Right ventricle myocardium inferior (tissue), 1 donor: ENCODE results near the gene WWTR1. TPM values are rescaled to one million over a fixed set of nuclear protein-coding genes. Genes with fewer than 3 reads are reported as not detected.
A peak's percentile ranks its signal among the peaks of the same experiment; 100 is the strongest.

Experiments used
- ATAC-seq: fragments of 200-7000 bp; cut with Tn5 transposase; one replicate; pipeline ENCODE4 v1.9.1; 2020; ENCODE audit warnings: mild to moderate bottlenecking, moderate library complexity
- DNase-seq: peaks from one replicate; pipeline ENCODE4 v3.0.0; 2021; ENCODE audit errors: missing footprints
- intact Hi-C: fragments of 100-400 bp; cut with DNase I; formaldehyde crosslinking; loops from one replicate; pipeline ENCODE4 v1.11.0; 2022
- long read RNA-seq: library from polyadenylated mRNA; unstranded; transcript quantifications from one replicate; pipeline ENCODE4 v2.0.0, GENCODE V29; 2021
- total RNA-seq: library from RNA; stranded (reverse); fragmentation: NEBNext Ultra II Directional; extraction: Animal tissue kit (Norgen Biotek cat#: 25700); gene quantifications from one replicate; pipeline ENCODE4 v1.2.1, GENCODE V29; 2021
- donor health status: DM: no; HTN: yes; CAD: no; lungs with severe emphysema.

Gene WWTR1
- total RNA-seq = 42.6 TPM
- long read RNA-seq, transcript WWTR1-201 (7 exons, 2,103 nt) = major isoform, 12 of 19 reads
- long read RNA-seq, partial matches to known transcripts = 6 of 19 reads
- long read RNA-seq, other reads (novel, unspliced or antisense) = 1 of 19 reads

DNA sequence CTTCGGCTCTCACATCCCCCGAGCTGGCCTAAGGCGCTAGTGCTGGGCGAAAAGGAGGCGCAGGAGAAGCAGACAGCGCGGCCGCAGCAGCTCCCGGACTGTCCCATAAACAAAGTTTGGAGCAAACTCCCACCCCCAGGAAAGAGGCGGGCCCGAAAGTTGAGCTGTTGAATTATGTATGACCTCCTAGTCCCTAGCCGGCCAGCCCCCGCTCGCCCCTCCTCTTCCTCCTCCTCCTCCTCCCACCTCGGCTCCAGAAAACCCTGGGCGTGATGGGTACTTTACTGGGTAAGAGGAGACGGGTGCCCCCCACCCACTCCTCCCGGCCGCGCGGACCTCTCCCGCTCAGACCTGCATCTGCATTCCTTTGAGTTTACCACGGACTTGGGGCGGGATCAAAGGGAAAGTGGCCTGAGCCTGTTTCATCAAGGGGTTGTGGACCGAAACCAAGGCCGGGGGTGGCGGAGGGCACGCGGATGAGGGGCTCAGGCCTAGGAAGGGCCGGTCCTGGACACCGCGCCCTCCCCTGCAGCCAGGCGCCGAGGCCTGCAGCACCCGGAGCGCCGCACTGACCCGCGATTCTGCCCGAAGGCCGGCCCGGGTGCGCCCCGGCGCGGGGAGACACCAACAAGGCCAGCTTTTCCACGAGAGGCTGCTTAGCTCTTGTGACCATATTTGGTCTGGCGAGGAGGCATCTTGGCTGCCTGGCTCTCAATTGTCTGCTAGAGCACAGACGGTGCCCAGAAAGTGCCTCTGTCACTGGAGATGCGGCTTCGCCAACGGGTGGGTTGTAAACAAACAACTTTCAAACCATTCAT lies at the start of gene WWTR1:
Gene WWTR1 (minus strand): TSS at position 100 of the 818 bp plus-strand sequence. CDS start 719 bp downstream, outside the sequence.
- peak; percentile 93 for ATAC-seq
- intact Hi-C loops = loop anchor here (1.0 to 5.0 kb wide), 4 partner anchors 71 to 155 kb away; partner anchors contain the start of gene RNF13
- peak; percentile 95 for DNase-seq

GRCh38 chr3:149706905-149707304 lies 49.1 kb upstream of the WWTR1 start:
- DNase-seq (no peak), ATAC-seq (peak; percentile 21)
- intact Hi-C loops = no loop called here

DNA sequence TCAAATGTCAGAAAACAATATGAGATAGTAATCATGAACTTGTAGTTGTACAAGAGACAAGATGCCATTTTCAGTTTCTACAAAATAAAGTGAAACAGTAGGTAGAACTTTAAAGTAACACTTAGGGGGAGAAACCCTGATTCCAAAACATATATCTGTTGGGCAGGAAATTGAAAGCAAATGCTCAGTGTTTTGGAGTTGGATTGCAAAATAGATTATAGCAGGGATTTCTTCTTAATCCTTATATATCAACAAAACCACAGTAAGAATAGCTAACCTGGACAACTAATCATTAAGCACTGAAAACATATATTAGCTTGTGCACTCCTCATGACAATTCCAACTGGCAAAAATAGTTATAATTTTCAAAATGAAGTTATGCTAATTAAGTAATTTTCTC lies 47.6 kb upstream of the WWTR1 start:
- ATAC-seq = no peak
- DNase-seq = no peak
- intact Hi-C loops = no loop called here

GRCh38 chr3:149703466-149703865 lies 45.6 kb upstream of the WWTR1 start:
- intact Hi-C loops = no loop called here
- ATAC-seq (peak; percentile 92), DNase-seq (no peak)

- peak; percentile 82 for ATAC-seq
- intact Hi-C loops = no loop called here
These were observed 45.0 kb upstream of the WWTR1 start for GRCh38 chr3:149702691-149703441.

DNA sequence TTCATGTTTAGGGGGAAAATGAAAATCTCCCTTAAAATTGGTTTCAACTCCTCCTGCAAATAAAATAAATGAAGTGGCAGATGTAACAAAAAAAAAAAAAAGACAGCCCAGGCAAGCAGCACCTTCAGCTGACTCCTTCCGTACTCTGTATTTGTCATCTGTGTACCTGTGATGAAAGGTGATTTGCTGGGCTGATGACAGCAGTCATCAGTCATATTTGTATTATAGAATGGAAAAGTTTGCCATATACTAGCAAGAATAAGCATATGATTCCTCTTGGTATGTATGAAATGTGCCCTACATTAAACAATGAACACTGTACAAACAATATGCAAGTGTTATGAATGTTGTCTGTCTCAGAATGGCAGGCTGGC lies 44.1 kb upstream of the WWTR1 start:
- no peak for DNase-seq
- intact Hi-C loops = no loop called here
- ATAC-seq = no peak

More at GRCh38 chr3:149702691-149703441, 45.0 kb upstream of the WWTR1 start:
- DNase-seq = no peak

DNA sequence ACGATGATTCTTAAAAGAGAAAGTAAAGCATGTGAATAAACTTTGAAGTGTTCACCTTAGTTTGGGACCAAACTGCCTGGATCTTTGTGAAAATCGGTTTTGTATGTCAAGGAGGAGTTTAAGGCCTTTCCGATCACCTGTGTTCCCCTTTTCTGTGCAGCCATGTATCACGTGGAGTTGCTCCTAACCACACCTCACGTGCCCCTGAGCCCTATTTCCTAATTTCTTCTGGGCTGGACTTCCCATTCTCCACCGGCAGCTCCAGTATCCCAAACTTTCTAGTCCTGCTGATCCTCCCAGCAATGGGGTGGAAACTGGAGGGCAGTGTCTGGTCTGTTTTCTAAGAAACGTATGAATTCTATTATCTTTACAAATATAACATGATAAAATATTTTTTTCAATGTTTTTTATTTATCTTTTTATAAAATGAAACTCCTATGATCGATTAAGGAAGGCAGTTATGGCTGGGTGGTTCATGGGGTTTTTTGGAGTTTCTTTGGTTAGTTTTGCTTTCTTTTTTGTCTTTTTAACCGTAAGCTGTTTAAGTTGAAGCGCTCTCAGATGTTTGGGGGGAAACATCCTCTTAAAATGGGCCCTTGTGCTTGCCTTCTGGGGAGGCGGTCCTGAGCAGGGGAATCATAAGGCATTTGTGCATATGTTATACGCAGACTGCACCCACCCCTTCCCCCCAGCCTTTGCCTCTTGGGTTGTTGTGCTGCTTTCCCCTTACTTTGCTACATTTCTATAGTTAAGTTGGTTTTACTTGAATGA lies 43.6 kb upstream of the WWTR1 start:
- intact Hi-C loops = no loop called here
- no peak for DNase-seq
- ATAC-seq = no peak

DNA sequence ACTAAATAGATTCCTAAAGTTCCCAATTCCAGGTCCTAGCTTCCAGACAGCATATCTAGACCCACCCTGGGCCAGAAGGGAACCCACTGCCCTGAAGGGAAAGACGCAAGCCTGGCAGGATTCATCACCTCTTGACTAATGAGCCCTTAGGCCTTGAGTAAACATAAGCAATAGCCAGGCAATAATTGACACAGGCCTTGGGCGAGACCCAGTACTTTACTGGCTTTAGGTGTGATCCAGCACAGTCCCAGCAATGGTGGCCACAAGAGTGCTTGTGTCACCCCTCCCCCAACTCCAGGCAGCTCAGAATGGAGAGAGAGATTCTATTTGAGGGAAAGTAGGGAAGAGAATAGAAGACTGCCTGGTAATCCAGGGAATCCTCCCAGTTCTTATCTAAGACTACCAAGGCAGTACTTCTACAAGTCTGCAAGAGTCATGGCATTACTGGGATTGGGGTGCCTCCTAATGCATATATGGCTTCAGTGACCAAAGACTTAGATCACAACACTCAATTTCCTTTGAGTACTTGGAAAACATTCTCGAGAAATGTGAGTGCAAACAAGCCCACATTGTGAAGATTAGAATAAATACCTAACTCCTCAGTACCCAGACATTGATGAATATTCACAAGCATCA lies 30.4 kb upstream of the WWTR1 start:
- no peak for DNase-seq
- ATAC-seq = no peak
- intact Hi-C loops = no loop called here

DNA sequence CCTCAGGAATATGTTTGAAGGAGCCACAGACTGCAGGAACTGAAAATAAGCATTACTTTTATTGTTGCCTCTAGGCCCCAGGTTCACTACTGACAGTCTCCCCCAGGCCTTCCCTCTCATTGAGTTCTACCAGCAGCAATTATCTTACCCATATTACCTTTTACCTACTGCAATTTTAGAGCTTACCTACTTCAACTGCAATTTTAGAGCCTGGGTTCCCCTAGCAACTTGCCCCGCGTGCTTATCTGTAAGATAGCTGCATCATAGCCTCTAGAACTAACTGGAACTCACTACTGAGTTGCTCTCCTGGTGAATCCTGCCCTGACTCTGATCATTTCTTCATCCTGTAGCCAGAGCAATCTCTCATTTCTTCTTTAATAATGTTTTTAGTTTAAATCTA lies 29.2 kb upstream of the WWTR1 start:
- no peak for DNase-seq
- no peak for ATAC-seq
- intact Hi-C loops = no loop called here

- intact Hi-C loops = no loop called here
- ATAC-seq = no peak
- DNase-seq = no peak
These were observed 20.6 kb upstream of the WWTR1 start for GRCh38 chr3:149678351-149678950.

DNA sequence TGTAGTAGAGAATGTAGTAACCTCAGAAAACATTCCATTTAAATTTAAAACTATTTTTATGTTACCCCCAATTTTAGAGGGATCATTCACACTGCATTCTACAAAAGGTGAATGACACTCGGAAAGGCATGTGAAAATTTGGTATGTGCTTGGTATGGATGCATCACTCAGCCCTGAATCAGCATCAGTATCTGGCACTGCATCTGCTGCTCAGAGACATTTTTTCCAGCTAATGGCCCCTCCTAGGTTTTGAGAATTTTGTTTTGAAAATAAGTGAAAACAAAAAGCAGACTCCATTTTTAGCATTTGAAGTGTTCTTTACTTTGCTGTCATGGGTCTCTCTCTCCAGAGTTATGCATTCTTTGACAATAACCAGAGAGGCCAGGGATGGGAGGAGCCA lies 15.6 kb upstream of the WWTR1 start:
- intact Hi-C loops = no loop called here
- DNase-seq (no peak), ATAC-seq (no peak)

DNA sequence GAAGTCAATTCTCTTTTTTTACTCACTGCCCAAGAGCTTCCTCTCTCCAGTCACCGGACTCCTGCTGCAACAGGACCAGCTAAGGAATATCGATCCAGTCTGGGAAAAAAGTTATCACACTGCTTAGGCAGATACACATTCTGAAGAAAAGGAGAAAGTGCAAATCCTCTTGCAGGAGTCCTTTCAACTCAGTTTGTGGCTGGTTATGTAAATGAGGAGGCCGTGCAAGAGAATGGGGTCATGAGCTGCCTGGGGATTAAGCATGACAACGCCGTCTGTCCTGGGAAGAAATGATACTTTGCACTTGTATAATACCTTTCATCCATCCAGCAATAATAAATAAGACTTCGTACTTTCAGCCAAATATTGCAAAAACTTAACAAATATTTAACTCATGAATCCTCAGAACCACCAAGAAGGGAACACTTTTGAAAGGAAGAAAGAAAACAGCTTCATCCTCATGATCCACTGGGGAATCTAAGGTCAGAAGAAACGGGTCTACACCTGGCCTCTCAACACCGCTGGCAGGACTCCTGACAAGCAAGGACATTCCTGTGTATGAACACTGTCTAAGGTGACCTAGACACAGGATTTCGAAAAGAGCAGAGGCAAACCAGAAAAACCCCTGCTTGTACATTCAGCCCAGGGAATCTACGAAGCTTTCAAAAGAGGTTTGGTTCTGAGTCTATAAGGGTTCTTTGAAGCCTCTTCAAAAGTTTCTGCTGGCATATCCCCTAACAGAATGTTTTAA lies 13.1 kb upstream of the WWTR1 start:
- DNase-seq (no peak), ATAC-seq (no peak)
- intact Hi-C loops = no loop called here

GRCh38 chr3:149667576-149667975 lies 9.8 kb upstream of the WWTR1 start:
- intact Hi-C loops = no loop called here
- DNase-seq = no peak
- no peak for ATAC-seq

DNA sequence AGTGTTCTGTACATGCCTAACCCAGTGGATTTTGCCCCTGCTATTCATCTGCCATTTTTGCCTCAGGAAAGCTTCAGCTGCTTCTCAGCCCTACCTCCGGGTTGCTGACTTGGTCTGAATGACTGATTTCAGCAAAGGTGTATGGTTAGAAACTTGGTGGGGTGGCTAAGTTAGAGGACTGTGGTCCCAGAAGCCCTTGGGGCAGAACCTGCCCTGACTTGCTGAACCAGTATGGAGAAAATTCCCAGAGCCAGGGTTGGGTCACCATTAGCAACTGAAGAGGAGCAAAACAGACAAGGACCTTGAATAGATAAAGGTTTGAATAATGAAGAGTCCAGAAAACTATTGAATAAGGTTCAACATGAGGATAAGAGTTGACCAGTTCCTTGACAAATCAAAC lies 6.1 kb upstream of the WWTR1 start:
- no peak for DNase-seq
- ATAC-seq = no peak
- intact Hi-C loops = no loop called here

GRCh38 chr3:149662240-149662887 lies 4.5 kb upstream of the WWTR1 start:
- intact Hi-C loops = no loop called here
- ATAC-seq = no peak
- DNase-seq = no peak

- no peak for DNase-seq
- intact Hi-C loops = loop anchor here (2.0 kb wide), 1 partner anchor 54 kb away; no protein-coding TSS in a partner anchor
- no peak for ATAC-seq
These were observed 2.6 kb upstream of the WWTR1 start for GRCh38 chr3:149660462-149660861.
